Ishikawa (cell line): ENCODE data around the gene PGAM5.

ENCODE experiments used
- CEBPB ChIP-seq: IDR thresholded peaks from 2 replicates; pipeline ENCODE4 v1.6.1; 2012
- CREB1 ChIP-seq: IDR thresholded peaks from 2 replicates; pipeline ENCODE4 v1.6.1; 2012; ENCODE audit warnings: low read depth
- EGR1 ChIP-seq: IDR thresholded peaks from 2 replicates; pipeline ENCODE4 v1.6.1; 2012
- EP300 ChIP-seq: IDR thresholded peaks from 2 replicates; pipeline ENCODE4 v1.6.1; 2012; ENCODE audit warnings: borderline replicate concordance
- FOXM1 ChIP-seq: IDR thresholded peaks from 2 replicates; pipeline ENCODE4 v1.6.1; 2012; ENCODE audit warnings: low read depth, borderline replicate concordance
- MAX ChIP-seq: IDR thresholded peaks from 2 replicates; pipeline ENCODE4 v1.6.1; 2012
- NFIC ChIP-seq: IDR thresholded peaks from 2 replicates; pipeline ENCODE4 v1.6.1; 2012
- RAD21 ChIP-seq: IDR thresholded peaks from 2 replicates; pipeline ENCODE4 v1.6.1; 2012; ENCODE audit warnings: low read depth
- REST ChIP-seq: IDR thresholded peaks from 2 replicates; pipeline ENCODE4 v1.6.1; 2012; ENCODE audit warnings: low read depth, mild to moderate bottlenecking
- TAF1 ChIP-seq: IDR thresholded peaks from 2 replicates; pipeline ENCODE4 v1.6.1; 2012; ENCODE audit warnings: low read depth, mild to moderate bottlenecking
- TCF12 ChIP-seq: IDR thresholded peaks from 2 replicates; pipeline ENCODE4 v1.6.1; 2012; ENCODE audit warnings: low read depth
- TEAD4 ChIP-seq: IDR thresholded peaks from 2 replicates; pipeline ENCODE4 v1.6.1; 2012
- USF1 ChIP-seq: IDR thresholded peaks from 2 replicates; pipeline ENCODE4 v1.6.1; 2012
- YY1 ChIP-seq: IDR thresholded peaks from 2 replicates; pipeline ENCODE4 v1.6.1; 2012; ENCODE audit warnings: low read depth
- ZBTB7A ChIP-seq: IDR thresholded peaks from 2 replicates; pipeline ENCODE4 v1.6.1; 2012; ENCODE audit warnings: low read depth

The PGAM5 gene

GRCh38 chr12:132662901-132663755, 47.5 kb upstream of the PGAM5 start:
- TF ChIP-seq TAF1, result no peak
- no peak for TF ChIP-seq EP300
- TF ChIP-seq TCF12, result no peak
- no peak for TF ChIP-seq USF1
- TF ChIP-seq TEAD4, result no peak
- TF ChIP-seq NFIC, result no peak
- TF ChIP-seq EGR1, result no peak
- no peak for TF ChIP-seq MAX
- TF ChIP-seq YY1, result no peak
- no peak for TF ChIP-seq CEBPB
- TF ChIP-seq CREB1, result no peak
- no peak for TF ChIP-seq RAD21
- no peak for TF ChIP-seq ZBTB7A
- no peak for TF ChIP-seq FOXM1
- no peak for TF ChIP-seq REST

- no peak for TF ChIP-seq REST
Measured at GRCh38 chr12:132664206-132665148, 46.2 kb upstream of the PGAM5 start.

- TF ChIP-seq YY1, result no peak
- no peak for TF ChIP-seq ZBTB7A
- TF ChIP-seq TCF12, result no peak
- TF ChIP-seq CREB1, result no peak
- TF ChIP-seq USF1, result no peak
- TF ChIP-seq TEAD4, result no peak
- no peak for TF ChIP-seq FOXM1
- no peak for TF ChIP-seq REST
- no peak for TF ChIP-seq EP300
- no peak for TF ChIP-seq TAF1
- TF ChIP-seq RAD21, result no peak
- TF ChIP-seq CEBPB, result no peak
- TF ChIP-seq MAX, result no peak
- TF ChIP-seq NFIC, result no peak
- TF ChIP-seq EGR1, result no peak
Measured at GRCh38 chr12:132665149-132665491, 45.5 kb upstream of the PGAM5 start.

GRCh38 chr12:132665794-132666193, 44.8 kb upstream of the PGAM5 start:
- TF ChIP-seq NFIC (no peak), CEBPB (no peak), TEAD4 (no peak), ZBTB7A (no peak)
